ENCODE data around the gene TOP1.

The TOP1 gene

DNA sequence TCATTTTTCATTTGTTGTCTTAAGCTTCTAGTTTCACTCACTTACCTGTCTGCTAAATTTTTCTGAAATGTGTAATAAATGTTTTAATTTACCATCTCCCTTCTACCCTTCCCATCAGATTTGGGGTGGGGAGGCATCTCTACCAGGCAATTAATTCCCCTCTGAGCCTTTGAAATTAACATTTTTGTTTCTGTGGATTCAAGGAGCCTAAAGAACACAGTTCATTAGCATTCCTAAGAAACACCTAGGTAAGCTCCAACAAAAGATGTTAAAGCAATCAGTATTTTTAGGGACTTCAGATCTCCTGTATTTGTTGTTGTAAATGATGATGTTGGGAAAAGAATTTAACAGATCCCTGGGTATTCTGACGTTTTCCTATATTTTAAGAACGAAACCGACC lies 6.6 kb downstream of the TOP1 start:
- peaks cover 34% of the 10 kb centered on the region for H3K4me1 ChIP-seq (ENCODE audit: low read length)
- no peak overlapping the region for H2AFZ ChIP-seq (ENCODE audit: low read length)
- H3K79me2 ChIP-seq (ENCODE audit: low read length), result peaks cover 100% of the 10 kb centered on the region
- no peaks in the 10 kb centered on the region for H3K9me2 ChIP-seq (replicated peaks; ENCODE audit: insufficient read depth, low read length)
- peaks cover 8% of the 10 kb centered on the region; the same call in 1 of the 2 replicates for H3K36me3 ChIP-seq (replicated peaks; ENCODE audit: insufficient read depth, low read length)
- no peaks in the 10 kb centered on the region for H3F3A ChIP-seq (ENCODE audit: insufficient read depth, low read length)
- no peak overlapping the region for H3K9ac ChIP-seq (ENCODE audit: low read length)
- 0 out of 2 replicates have a peak, but pooled peaks cover 13% of the 10 kb centered on the region for H4K20me1 ChIP-seq (ENCODE audit: insufficient read depth, low read length)
- no peaks in the 10 kb centered on the region for H3K9me3 ChIP-seq (replicated peaks; ENCODE audit: insufficient read depth, low read length)
- H3K27me3 ChIP-seq (replicated peaks; ENCODE audit: insufficient read depth, low read length), result no peaks in the 10 kb centered on the region
- no peak overlapping the region for H3K4me3 ChIP-seq (ENCODE audit: low read length)
- H3K4me2 ChIP-seq (ENCODE audit: low read depth, low read length), result no peak overlapping the region
- no peak for TF ChIP-seq EZH2 (optimal IDR thresholded peaks at IDR 0.05; ENCODE audit: low read depth, low read length)
- no peak for TF ChIP-seq EZH2phosphoT487 (IDR thresholded peaks at IDR 0.05; ENCODE audit: low read length)
- no peak for TF ChIP-seq CTCF (IDR thresholded peaks at IDR 0.05; ENCODE audit: low read length)
- no peak for DNase-seq
- no peak overlapping the region for H3K27ac ChIP-seq (ENCODE audit: low read length)

- Histone ChIP-seq H4K20me1 (ENCODE audit: insufficient read depth, low read length) (0 out of 2 replicates have a peak, but pooled peaks cover 13% of the 10 kb centered on the region), H3K4me3 (ENCODE audit: low read length) (no peak overlapping the region), H3K27ac (ENCODE audit: low read length) (no peak overlapping the region), H3K9me3 (replicated peaks; ENCODE audit: insufficient read depth, low read length) (no peaks in the 10 kb centered on the region), H3K9me2 (replicated peaks; ENCODE audit: insufficient read depth, low read length) (no peaks in the 10 kb centered on the region), H3K9ac (ENCODE audit: low read length) (no peak overlapping the region), H3F3A (ENCODE audit: insufficient read depth, low read length) (no peaks in the 10 kb centered on the region), H3K27me3 (replicated peaks; ENCODE audit: insufficient read depth, low read length) (no peaks in the 10 kb centered on the region), H3K4me1 (ENCODE audit: low read length) (peaks cover 21% of the 10 kb centered on the region), H2AFZ (ENCODE audit: low read length) (no peak overlapping the region), H3K4me2 (ENCODE audit: low read depth, low read length) (no peak overlapping the region), H3K36me3 (replicated peaks; ENCODE audit: insufficient read depth, low read length) (peaks cover 8% of the 10 kb centered on the region; the same call in 1 of the 2 replicates), H3K79me2 (ENCODE audit: low read length) (peaks cover 100% of the 10 kb centered on the region)
- DNase-seq, result no peak
- TF ChIP-seq EZH2 (optimal IDR thresholded peaks at IDR 0.05; ENCODE audit: low read depth, low read length), result no peak
- no peak for TF ChIP-seq CTCF (IDR thresholded peaks at IDR 0.05; ENCODE audit: low read length)
- no peak for TF ChIP-seq EZH2phosphoT487 (IDR thresholded peaks at IDR 0.05; ENCODE audit: low read length)
Observed at GRCh38 chr20:41037179-41037578, 8.6 kb downstream of the TOP1 start.

- H3K27ac ChIP-seq (ENCODE audit: low read length), result no peak overlapping the region
- no peaks in the 10 kb centered on the region for H3K27me3 ChIP-seq (replicated peaks; ENCODE audit: insufficient read depth, low read length)
- no peaks in the 10 kb centered on the region for H3F3A ChIP-seq (ENCODE audit: insufficient read depth, low read length)
- H3K9ac ChIP-seq (ENCODE audit: low read length), result no peak overlapping the region
- no peak for DNase-seq
- H3K4me1 ChIP-seq (ENCODE audit: low read length), result peaks cover 21% of the 10 kb centered on the region
- H3K4me3 ChIP-seq (ENCODE audit: low read length), result no peak overlapping the region
- no peak overlapping the region for H2AFZ ChIP-seq (ENCODE audit: low read length)
- no peaks in the 10 kb centered on the region for H3K9me3 ChIP-seq (replicated peaks; ENCODE audit: insufficient read depth, low read length)
- no peaks in the 10 kb centered on the region for H3K9me2 ChIP-seq (replicated peaks; ENCODE audit: insufficient read depth, low read length)
- no peak for TF ChIP-seq CTCF (IDR thresholded peaks at IDR 0.05; ENCODE audit: low read length)
- no peak for TF ChIP-seq EZH2phosphoT487 (IDR thresholded peaks at IDR 0.05; ENCODE audit: low read length)
- TF ChIP-seq EZH2 (optimal IDR thresholded peaks at IDR 0.05; ENCODE audit: low read depth, low read length), result no peak
- H4K20me1 ChIP-seq (ENCODE audit: insufficient read depth, low read length), result 0 out of 2 replicates have a peak, but pooled peaks cover 4% of the 10 kb centered on the region
- no peak overlapping the region for H3K4me2 ChIP-seq (ENCODE audit: low read depth, low read length)
- peaks cover 100% of the 10 kb centered on the region for H3K79me2 ChIP-seq (ENCODE audit: low read length)
- H3K36me3 ChIP-seq (replicated peaks; ENCODE audit: insufficient read depth, low read length), result peaks cover 2% of the 10 kb centered on the region; the same call in 1 of the 2 replicates
Observed at GRCh38 chr20:41038149-41038877, 9.7 kb downstream of the TOP1 start.
